ENCODE data around the gene ACVR2B.

- TF ChIP-seq POLR2AphosphoS5 (IDR thresholded peaks at IDR 0.05; ENCODE audit: low read depth) (no peak), STAT1 (IDR thresholded peaks at IDR 0.05; ENCODE audit: unreplicated experiment) (no peak), ZNF331 (CRISPR knock-in tag; IDR thresholded peaks at IDR 0.05; ENCODE audit: low read depth) (no peak), CTCF (conservative IDR thresholded peaks at IDR 0.05; ENCODE audit: low read depth in 2 of 2) (peak; percentile 51 to 75; a peak in 3 of 4 replicates), EZH2 (IDR thresholded peaks at IDR 0.05; ENCODE audit: low read depth, unreplicated experiment) (no peak), EZH2phosphoT487 (IDR thresholded peaks at IDR 0.05; ENCODE audit: unreplicated experiment) (no peak), CREB1 (CRISPR knock-in tag; IDR thresholded peaks at IDR 0.05; ENCODE audit: low read depth) (no peak), ZNF114 (CRISPR knock-in tag; IDR thresholded peaks at IDR 0.05) (no peak), REST (IDR thresholded peaks at IDR 0.05; ENCODE audit: unreplicated experiment) (no peak), NANOG (IDR thresholded peaks at IDR 0.05; ENCODE audit: borderline replicate concordance) (no peak), ETS1 (IDR thresholded peaks at IDR 0.05) (no peak), JUNB (IDR thresholded peaks at IDR 0.05; ENCODE audit: unreplicated experiment) (no peak), ZNF462 (CRISPR knock-in tag; IDR thresholded peaks at IDR 0.05) (no peak)
Observed at GRCh38 chr3:38528457-38528856, 74.8 kb downstream of the ACVR2B start.
